GM12875 (cell line): ENCODE data around the gene GNG12.

ENCODE experiments used
- H3K4me3 ChIP-seq: one replicate; pipeline ENCODE4 v1.5.1; 2011; ENCODE audit warnings: low read depth, low read length, control low read depth
- CTCF ChIP-seq: IDR thresholded peaks from 2 replicates; pipeline ENCODE4 v1.5.1; 2011; ENCODE audit warnings: low read depth, mild to moderate bottlenecking, control low read depth, inconsistent platforms, low read length, moderate library complexity, borderline replicate concordance; ENCODE audit not compliant: insufficient read depth

Gene GNG12

GRCh38 chr1:67729872-67730271 is 103.4 kb downstream of the GNG12 start:
- H3K4me3 ChIP-seq: no peak overlapping the region
- no peak for TF ChIP-seq CTCF

- no peak for TF ChIP-seq CTCF
Observed at GRCh38 chr1:67726224-67726623, 107.0 kb downstream of the GNG12 start.

GRCh38 chr1:67724928-67725560 is 108.2 kb downstream of the GNG12 start:
- TF ChIP-seq CTCF: no peak
- no peak overlapping the region for H3K4me3 ChIP-seq

More at GRCh38 chr1:67726224-67726623, 107.0 kb downstream of the GNG12 start:
- no peak overlapping the region for H3K4me3 ChIP-seq

GRCh38 chr1:67723620-67724019 is 109.6 kb downstream of the GNG12 start:
- no peak overlapping the region for H3K4me3 ChIP-seq
- TF ChIP-seq CTCF: no peak

- H3K4me3 ChIP-seq: no peak overlapping the region
- TF ChIP-seq CTCF: no peak
Observed at GRCh38 chr1:67723126-67723525, 110.1 kb downstream of the GNG12 start.

- no peak overlapping the region for H3K4me3 ChIP-seq
- no peak for TF ChIP-seq CTCF
Observed at GRCh38 chr1:67722292-67722944, 110.8 kb downstream of the GNG12 start.
